GM12878 (cell line): ENCODE data around the gene DIAPH1. TPM values are rescaled to one million over a fixed set of nuclear protein-coding genes. Genes with fewer than 3 reads are reported as not detected.

Source experiments
- NFYA ChIP-seq: IDR thresholded peaks from 2 replicates; pipeline ENCODE4 v1.6.1; 2011; ENCODE audit warnings: low read depth, mild to moderate bottlenecking, low read length, improper control_type of control experiment, borderline replicate concordance
- POLR2AphosphoS2 ChIP-seq: IDR thresholded peaks from 2 replicates; pipeline ENCODE4 v1.6.1; 2011; ENCODE audit warnings: low read depth, mild to moderate bottlenecking, low read length, improper control_type of control experiment, moderate library complexity
- TARDBP ChIP-seq: IDR thresholded peaks from 2 replicates; pipeline ENCODE4 v1.6.1; 2016; ENCODE audit warnings: borderline replicate concordance
- polyA plus RNA-seq, 11 experiments: library from polyadenylated mRNA; depleted of rRNA in 4 of 11; unstranded in 6 of 11; stranded (reverse) in 5 of 11; fragments of >200 nt; fragmentation: Nextera tagmentation in 4 of 11; fragmentation: Illumina TruSeq in 1 of 11; extraction: Ambion mirVana in 4 of 11; extraction: Trizol in 1 of 11; gene quantifications; 1 replicate in 1 of 11; 2 replicates in 10 of 11; pipeline versions ENCODE4 v1.2.1 to v1.2.3, GENCODE V29; 2011 to 2016; ENCODE audit warnings: inconsistent platforms in 2 of 11, missing spikeins in 2 of 11, low read depth in 1 of 11
- total RNA-seq, 4 experiments: library from RNA; depleted of rRNA in 3 of 4; stranded (reverse); fragments of >200 nt in 3 of 4; fragmentation: Illumina TruSeq in 1 of 4; extraction: Trizol in 1 of 4; gene quantifications; 2 replicates each; pipeline versions ENCODE4 v1.2.1 to v1.2.3, GENCODE V29; 2013 to 2021
- TF ChIP-seq, protein P1 (sequence below): IDR thresholded peaks from 2 replicates; pipeline ENCODE4 v1.6.1; 2012; ENCODE audit warnings: improper control_type of control experiment, low read depth, low read length; ENCODE audit not compliant: insufficient replicate concordance
- TF ChIP-seq, protein P2 (sequence below): fragments of 450-650 bp; IDR thresholded peaks from 2 replicates; pipeline ENCODE4 v1.6.1; 2017; ENCODE audit warnings: antibody characterized with exemption, mild to moderate bottlenecking, moderate library complexity

Gene DIAPH1
- total and polyA plus RNA-seq, 10 of the 15 experiments (the other 5 are each of a cell fraction or from before 2014, with no cell fraction given): 37.8 to 168 (median 59.0) TPM

DNA sequence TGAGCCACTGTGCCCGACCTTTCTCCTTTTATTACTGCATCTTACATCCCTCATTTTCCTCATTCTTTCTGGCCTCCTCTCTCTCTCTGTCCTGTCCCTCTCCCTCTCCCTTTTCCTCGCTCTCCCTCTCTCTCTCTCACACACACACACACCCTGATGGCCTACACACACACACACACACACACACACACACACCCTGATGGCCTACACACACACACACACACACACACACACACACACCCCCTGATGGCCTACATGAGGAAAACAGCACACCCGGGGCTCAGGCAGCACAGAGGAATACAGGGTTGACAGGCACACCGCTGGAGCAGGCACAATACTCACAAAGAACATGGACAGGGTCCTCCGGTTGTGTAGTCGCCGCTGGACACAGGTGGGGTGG lies 36.2 kb upstream of the DIAPH1 start (continued):
- TF ChIP-seq, protein P1, sequence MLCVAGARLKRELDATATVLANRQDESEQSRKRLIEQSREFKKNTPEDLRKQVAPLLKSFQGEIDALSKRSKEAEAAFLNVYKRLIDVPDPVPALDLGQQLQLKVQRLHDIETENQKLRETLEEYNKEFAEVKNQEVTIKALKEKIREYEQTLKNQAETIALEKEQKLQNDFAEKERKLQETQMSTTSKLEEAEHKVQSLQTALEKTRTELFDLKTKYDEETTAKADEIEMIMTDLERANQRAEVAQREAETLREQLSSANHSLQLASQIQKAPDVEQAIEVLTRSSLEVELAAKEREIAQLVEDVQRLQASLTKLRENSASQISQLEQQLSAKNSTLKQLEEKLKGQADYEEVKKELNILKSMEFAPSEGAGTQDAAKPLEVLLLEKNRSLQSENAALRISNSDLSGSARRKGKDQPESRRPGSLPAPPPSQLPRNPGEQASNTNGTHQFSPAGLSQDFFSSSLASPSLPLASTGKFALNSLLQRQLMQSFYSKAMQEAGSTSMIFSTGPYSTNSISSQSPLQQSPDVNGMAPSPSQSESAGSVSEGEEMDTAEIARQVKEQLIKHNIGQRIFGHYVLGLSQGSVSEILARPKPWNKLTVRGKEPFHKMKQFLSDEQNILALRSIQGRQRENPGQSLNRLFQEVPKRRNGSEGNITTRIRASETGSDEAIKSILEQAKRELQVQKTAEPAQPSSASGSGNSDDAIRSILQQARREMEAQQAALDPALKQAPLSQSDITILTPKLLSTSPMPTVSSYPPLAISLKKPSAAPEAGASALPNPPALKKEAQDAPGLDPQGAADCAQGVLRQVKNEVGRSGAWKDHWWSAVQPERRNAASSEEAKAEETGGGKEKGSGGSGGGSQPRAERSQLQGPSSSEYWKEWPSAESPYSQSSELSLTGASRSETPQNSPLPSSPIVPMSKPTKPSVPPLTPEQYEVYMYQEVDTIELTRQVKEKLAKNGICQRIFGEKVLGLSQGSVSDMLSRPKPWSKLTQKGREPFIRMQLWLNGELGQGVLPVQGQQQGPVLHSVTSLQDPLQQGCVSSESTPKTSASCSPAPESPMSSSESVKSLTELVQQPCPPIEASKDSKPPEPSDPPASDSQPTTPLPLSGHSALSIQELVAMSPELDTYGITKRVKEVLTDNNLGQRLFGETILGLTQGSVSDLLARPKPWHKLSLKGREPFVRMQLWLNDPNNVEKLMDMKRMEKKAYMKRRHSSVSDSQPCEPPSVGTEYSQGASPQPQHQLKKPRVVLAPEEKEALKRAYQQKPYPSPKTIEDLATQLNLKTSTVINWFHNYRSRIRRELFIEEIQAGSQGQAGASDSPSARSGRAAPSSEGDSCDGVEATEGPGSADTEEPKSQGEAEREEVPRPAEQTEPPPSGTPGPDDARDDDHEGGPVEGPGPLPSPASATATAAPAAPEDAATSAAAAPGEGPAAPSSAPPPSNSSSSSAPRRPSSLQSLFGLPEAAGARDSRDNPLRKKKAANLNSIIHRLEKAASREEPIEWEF: no peak
- TF ChIP-seq, protein P2, sequence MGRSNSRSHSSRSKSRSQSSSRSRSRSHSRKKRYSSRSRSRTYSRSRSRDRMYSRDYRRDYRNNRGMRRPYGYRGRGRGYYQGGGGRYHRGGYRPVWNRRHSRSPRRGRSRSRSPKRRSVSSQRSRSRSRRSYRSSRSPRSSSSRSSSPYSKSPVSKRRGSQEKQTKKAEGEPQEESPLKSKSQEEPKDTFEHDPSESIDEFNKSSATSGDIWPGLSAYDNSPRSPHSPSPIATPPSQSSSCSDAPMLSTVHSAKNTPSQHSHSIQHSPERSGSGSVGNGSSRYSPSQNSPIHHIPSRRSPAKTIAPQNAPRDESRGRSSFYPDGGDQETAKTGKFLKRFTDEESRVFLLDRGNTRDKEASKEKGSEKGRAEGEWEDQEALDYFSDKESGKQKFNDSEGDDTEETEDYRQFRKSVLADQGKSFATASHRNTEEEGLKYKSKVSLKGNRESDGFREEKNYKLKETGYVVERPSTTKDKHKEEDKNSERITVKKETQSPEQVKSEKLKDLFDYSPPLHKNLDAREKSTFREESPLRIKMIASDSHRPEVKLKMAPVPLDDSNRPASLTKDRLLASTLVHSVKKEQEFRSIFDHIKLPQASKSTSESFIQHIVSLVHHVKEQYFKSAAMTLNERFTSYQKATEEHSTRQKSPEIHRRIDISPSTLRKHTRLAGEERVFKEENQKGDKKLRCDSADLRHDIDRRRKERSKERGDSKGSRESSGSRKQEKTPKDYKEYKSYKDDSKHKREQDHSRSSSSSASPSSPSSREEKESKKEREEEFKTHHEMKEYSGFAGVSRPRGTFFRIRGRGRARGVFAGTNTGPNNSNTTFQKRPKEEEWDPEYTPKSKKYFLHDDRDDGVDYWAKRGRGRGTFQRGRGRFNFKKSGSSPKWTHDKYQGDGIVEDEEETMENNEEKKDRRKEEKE: no peak
- TF ChIP-seq TARDBP (no peak), POLR2AphosphoS2 (no peak), NFYA (no peak)
